HepG2 (cell line): Measurements from ENCODE around the gene ZIK1. TPM values are rescaled to one million over a fixed set of nuclear protein-coding genes. Genes with fewer than 3 reads are reported as not detected.

Source experiments
- MIXL1 ChIP-seq: IDR thresholded peaks from 2 replicates; pipeline ENCODE4 v1.6.1; 2016
- SALL1 ChIP-seq: sonication (generic); formaldehyde crosslinking; IDR thresholded peaks from 2 replicates; pipeline ENCODE4 v1.8.0; 2022; ENCODE audit warnings: mild to moderate bottlenecking, missing genetic modification reagents
- TCF7 ChIP-seq: sonication (generic); IDR thresholded peaks from 2 replicates; pipeline ENCODE4 v1.6.1; 2016; ENCODE audit warnings: antibody characterized with exemption, low read depth
- YEATS4 ChIP-seq: sonication (generic); formaldehyde crosslinking; IDR thresholded peaks from 2 replicates; pipeline ENCODE4 v1.4.0; 2020; ENCODE audit warnings: missing genetic modification reagents, borderline replicate concordance
- ZNF382 ChIP-seq: sonication (generic); formaldehyde crosslinking; IDR thresholded peaks from 2 replicates; pipeline ENCODE4 v1.5.0; 2020; ENCODE audit warnings: missing genetic modification reagents, mild to moderate bottlenecking, borderline replicate concordance
- ZNF468 ChIP-seq: sonication (generic); formaldehyde crosslinking; IDR thresholded peaks from 2 replicates; pipeline ENCODE4 v1.8.0; 2022; ENCODE audit warnings: mild to moderate bottlenecking, moderate library complexity, missing genetic modification reagents
- ZNF761 ChIP-seq: sonication (generic); formaldehyde crosslinking; conservative IDR thresholded peaks from 2 replicates; pipeline ENCODE4 v1.4.0; 2020; ENCODE audit warnings: mild to moderate bottlenecking, missing genetic modification reagents
- ZNF788 ChIP-seq: sonication (generic); formaldehyde crosslinking; IDR thresholded peaks from 2 replicates; pipeline ENCODE4 v1.5.0; 2020; ENCODE audit warnings: mild to moderate bottlenecking, missing genetic modification reagents, borderline replicate concordance
- polyA plus RNA-seq, 8 experiments: library from polyadenylated mRNA; depleted of rRNA in 3 of 8; stranded (reverse) in 7 of 8; unstranded in 1 of 8; fragments of >200 nt; fragmentation: Illumina TruSeq in 4 of 8; extraction: Trizol in 4 of 8; gene quantifications; 2 replicates each; pipeline versions ENCODE4 v1.2.1 to v1.2.3, GENCODE V29; 2011 to 2016; ENCODE audit warnings: low read depth in 4 of 8, missing spikeins in 1 of 8, mixed read lengths in 1 of 8; ENCODE audit not compliant: insufficient read depth in 1 of 8
- total RNA-seq, 5 experiments: library from RNA; depleted of rRNA; stranded (reverse); fragments of >200 nt; fragmentation: Illumina TruSeq; extraction: Trizol; gene quantifications; 2 replicates each; pipeline ENCODE4 v1.2.3, GENCODE V29; 2016; ENCODE audit warnings: low read depth in 1 of 5
- TF ChIP-seq, protein P1 (sequence below): sonication (generic); formaldehyde crosslinking; IDR thresholded peaks from 2 replicates; pipeline ENCODE4 v1.4.0; 2020; ENCODE audit warnings: missing genetic modification reagents
- TF ChIP-seq, protein P2 (sequence below): sonication (generic); formaldehyde crosslinking; IDR thresholded peaks from 2 replicates; pipeline ENCODE4 v1.4.0; 2020; ENCODE audit warnings: mild to moderate bottlenecking, missing genetic modification reagents
- TF ChIP-seq, protein P3 (sequence below): sonication (generic); formaldehyde crosslinking; IDR thresholded peaks from 2 replicates; pipeline ENCODE4 v1.4.0; 2020; ENCODE audit warnings: mild to moderate bottlenecking, missing genetic modification reagents
- TF ChIP-seq, protein P4 (sequence below): sonication (generic); formaldehyde crosslinking; IDR thresholded peaks from 2 replicates; pipeline ENCODE4 v1.5.0; 2020; ENCODE audit warnings: missing genetic modification reagents
- TF ChIP-seq, protein P5 (sequence below): sonication (generic); formaldehyde crosslinking; IDR thresholded peaks from 2 replicates; pipeline ENCODE4 v1.4.0; 2020; ENCODE audit warnings: mild to moderate bottlenecking, missing genetic modification reagents

The ZIK1 gene
- total and polyA plus RNA-seq, 2 of the 13 experiments (the other 11 are each of a cell fraction or from before 2014, with no cell fraction given): 2.1 to 7.2 TPM

DNA sequence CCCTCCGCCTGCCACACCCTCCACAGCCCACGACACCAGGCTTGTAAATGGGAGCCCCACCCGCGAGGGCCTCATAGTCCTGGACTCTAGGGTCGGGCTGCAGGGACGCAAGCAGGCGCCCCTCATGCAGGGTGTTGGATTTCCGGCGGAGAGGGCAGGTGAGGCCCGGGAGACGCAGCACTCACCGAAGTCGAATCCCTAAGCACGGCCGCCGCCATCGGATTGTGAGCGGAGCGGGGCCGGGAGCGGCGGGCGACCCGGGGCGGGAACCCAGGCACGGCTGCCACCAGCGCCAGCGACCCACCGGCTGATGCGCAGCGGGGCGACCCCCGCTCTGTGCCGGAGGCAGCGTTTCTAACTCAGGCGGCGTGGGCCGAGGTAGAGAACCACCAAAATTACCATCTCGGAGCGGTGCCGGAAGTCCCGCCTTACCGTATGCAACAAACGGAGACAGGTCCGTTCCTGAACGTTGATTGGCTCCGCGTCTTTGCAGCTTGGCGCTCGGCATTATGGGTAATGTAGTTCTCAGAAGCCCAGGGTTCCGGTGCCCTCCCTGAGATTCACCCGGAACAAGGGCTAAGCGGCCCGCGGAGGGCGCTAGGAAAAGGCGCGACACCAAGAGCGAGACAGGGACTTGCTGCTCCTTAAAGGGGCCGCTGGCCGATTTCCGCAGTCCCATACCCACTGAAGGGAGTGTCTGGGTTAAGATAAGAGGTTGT, 5.3 kb upstream of the ZIK1 start, which contains the start of gene ZNF416 (continued):
- TF ChIP-seq ZNF468 (CRISPR knock-in tag): no peak
- TF ChIP-seq, protein P1, sequence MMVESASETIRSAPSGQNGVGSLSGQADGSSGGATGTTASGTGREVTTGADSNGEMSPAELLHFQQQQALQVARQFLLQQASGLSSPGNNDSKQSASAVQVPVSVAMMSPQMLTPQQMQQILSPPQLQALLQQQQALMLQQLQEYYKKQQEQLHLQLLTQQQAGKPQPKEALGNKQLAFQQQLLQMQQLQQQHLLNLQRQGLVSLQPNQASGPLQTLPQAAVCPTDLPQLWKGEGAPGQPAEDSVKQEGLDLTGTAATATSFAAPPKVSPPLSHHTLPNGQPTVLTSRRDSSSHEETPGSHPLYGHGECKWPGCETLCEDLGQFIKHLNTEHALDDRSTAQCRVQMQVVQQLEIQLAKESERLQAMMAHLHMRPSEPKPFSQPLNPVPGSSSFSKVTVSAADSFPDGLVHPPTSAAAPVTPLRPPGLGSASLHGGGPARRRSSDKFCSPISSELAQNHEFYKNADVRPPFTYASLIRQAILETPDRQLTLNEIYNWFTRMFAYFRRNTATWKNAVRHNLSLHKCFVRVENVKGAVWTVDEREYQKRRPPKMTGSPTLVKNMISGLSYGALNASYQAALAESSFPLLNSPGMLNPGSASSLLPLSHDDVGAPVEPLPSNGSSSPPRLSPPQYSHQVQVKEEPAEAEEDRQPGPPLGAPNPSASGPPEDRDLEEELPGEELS (CRISPR knock-in tag): peak; percentile 18; the same call in 1 of the 2 replicates
- TF ChIP-seq ZNF761: peak; percentile 84
- TF ChIP-seq, protein P2, sequence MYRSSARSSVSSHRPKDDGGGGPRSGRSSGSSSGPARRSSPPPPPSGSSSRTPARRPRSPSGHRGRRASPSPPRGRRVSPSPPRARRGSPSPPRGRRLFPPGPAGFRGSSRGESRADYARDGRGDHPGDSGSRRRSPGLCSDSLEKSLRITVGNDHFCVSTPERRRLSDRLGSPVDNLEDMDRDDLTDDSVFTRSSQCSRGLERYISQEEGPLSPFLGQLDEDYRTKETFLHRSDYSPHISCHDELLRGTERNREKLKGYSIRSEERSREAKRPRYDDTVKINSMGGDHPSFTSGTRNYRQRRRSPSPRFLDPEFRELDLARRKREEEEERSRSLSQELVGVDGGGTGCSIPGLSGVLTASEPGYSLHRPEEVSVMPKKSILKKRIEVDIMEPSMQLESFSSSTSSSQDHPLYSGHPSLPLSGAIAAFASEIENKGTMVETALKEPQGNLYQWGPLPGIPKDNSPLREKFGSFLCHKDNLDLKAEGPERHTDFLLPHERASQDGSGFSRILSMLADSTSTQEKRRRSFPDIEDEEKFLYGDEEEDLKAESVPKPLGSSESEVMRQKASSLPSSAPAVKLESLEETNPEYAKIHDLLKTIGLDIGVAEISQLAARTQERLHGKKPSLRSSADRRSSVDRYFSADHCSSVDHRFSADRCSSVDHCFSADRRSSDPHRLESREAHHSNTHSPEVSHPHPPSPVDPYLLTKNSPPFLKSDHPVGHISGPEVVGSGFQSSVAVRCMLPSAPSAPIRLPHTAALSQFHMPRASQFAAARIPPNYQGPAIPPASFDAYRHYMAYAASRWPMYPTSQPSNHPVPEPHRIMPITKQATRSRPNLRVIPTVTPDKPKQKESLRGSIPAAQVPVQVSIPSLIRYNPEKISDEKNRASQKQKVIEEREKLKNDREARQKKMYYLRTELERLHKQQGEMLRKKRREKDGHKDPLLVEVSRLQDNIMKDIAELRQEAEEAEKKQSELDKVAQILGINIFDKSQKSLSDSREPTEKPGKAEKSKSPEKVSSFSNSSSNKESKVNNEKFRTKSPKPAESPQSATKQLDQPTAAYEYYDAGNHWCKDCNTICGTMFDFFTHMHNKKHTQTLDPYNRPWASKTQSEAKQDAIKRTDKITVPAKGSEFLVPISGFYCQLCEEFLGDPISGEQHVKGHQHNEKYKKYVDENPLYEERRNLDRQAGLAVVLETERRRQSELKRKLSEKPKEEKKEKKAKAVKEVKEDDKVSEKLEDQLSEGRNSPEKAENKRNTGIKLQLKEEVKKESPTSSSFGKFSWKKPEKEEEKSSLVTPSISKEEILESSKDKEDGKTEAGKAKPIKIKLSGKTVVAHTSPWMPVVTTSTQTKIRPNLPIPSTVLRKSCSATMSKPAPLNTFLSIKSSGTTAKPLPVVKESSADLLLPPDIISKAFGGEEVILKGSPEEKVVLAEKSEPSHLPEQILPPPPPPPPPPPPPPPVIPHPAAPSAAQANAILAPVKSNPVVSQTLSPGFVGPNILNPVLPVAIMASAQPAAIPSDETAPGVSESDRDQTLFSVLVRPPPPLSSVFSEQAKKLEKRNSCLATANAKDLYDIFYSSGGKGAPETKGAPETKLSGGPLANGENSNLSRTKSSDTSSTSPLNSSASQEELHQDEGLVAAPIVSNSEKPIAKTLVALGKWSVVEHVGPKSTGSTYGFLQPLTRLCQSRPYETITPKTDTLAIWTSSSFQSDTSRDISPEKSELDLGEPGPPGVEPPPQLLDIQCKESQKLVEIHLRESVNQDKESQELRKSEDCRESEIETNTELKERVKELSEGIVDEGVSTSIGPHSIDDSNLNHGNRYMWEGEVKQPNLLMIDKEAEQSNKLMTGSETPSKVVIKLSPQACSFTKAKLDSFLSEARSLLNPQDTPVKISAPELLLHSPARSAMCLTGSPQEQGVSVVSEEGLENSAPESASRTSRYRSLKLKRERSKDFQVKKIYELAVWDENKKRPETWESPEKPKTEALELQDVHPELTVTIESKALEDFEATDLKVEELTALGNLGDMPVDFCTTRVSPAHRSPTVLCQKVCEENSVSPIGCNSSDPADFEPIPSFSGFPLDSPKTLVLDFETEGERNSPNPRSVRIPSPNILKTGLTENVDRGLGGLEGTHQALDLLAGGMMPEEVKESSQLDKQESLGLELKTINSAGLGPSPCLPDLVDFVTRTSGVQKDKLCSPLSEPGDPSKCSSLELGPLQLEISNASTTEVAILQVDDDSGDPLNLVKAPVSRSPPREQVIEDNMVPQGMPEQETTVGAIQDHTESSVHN: no peak
- TF ChIP-seq SALL1 (CRISPR knock-in tag): peak; percentile 61
- TF ChIP-seq YEATS4 (CRISPR knock-in tag): peak; percentile 81; the same call in 1 of the 2 replicates
- TF ChIP-seq MIXL1 (CRISPR knock-in tag): no peak; the same call in 1 of the 2 replicates
- TF ChIP-seq, protein P3, sequence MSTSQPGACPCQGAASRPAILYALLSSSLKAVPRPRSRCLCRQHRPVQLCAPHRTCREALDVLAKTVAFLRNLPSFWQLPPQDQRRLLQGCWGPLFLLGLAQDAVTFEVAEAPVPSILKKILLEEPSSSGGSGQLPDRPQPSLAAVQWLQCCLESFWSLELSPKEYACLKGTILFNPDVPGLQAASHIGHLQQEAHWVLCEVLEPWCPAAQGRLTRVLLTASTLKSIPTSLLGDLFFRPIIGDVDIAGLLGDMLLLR (CRISPR knock-in tag): 0 out of 2 replicates have a peak, but pooled peaks have one; percentile 32
- TF ChIP-seq, protein P4, sequence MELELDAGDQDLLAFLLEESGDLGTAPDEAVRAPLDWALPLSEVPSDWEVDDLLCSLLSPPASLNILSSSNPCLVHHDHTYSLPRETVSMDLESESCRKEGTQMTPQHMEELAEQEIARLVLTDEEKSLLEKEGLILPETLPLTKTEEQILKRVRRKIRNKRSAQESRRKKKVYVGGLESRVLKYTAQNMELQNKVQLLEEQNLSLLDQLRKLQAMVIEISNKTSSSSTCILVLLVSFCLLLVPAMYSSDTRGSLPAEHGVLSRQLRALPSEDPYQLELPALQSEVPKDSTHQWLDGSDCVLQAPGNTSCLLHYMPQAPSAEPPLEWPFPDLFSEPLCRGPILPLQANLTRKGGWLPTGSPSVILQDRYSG (CRISPR knock-in tag): no peak
- peak; percentile 63; the same call in 1 of the 2 replicates for TF ChIP-seq ZNF788 (CRISPR knock-in tag)
- no peak for TF ChIP-seq TCF7
- TF ChIP-seq, protein P5, sequence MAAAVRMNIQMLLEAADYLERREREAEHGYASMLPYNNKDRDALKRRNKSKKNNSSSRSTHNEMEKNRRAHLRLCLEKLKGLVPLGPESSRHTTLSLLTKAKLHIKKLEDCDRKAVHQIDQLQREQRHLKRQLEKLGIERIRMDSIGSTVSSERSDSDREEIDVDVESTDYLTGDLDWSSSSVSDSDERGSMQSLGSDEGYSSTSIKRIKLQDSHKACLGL (CRISPR knock-in tag): peak; percentile 64
- TF ChIP-seq ZNF382: no peak
